ENCODE data around the gene RCHY1.

RCHY1 gene

GRCh38 chr4:75498041-75498440 is 16.2 kb downstream of the RCHY1 start:
- no peak for TF ChIP-seq CTCF (IDR thresholded peaks at IDR 0.05)

- TF ChIP-seq CTCF (IDR thresholded peaks at IDR 0.05), result no peak
Measured at GRCh38 chr4:75497133-75497532, 17.1 kb downstream of the RCHY1 start.

GRCh38 chr4:75496406-75496805 is 17.8 kb downstream of the RCHY1 start:
- no peak for TF ChIP-seq CTCF (IDR thresholded peaks at IDR 0.05)

GRCh38 chr4:75495476-75495875 is 18.7 kb downstream of the RCHY1 start:
- no peak for TF ChIP-seq CTCF (IDR thresholded peaks at IDR 0.05)

GRCh38 chr4:75494563-75494962 is 19.6 kb downstream of the RCHY1 start:
- no peak for TF ChIP-seq CTCF (IDR thresholded peaks at IDR 0.05)

GRCh38 chr4:75490155-75490554 is 24.0 kb downstream of the RCHY1 start:
- peak; percentile 51 for TF ChIP-seq CTCF (IDR thresholded peaks at IDR 0.05)

- no peak for TF ChIP-seq CTCF (IDR thresholded peaks at IDR 0.05)
Measured at GRCh38 chr4:75484190-75484589, 30.0 kb downstream of the RCHY1 start.

- no peak for TF ChIP-seq CTCF (IDR thresholded peaks at IDR 0.05)
Measured at GRCh38 chr4:75477201-75477600, 37.0 kb downstream of the RCHY1 start.
